Glutamatergic neuron (in vitro differentiated cells): ENCODE results near the gene TFAP2C. TPM values are rescaled to one million over a fixed set of nuclear protein-coding genes. Genes with fewer than 3 reads are reported as not detected.
"Not testable (repeated sequence)": the region's sequence is repeated elsewhere in the genome, so short reads cannot be mapped to it uniquely, and the experiment has no call there.

ENCODE experiments used
- DNase-seq: peaks from one replicate; pipeline ENCODE4 v3.0.0; 2022
- H3K27ac Mint-ChIP-seq: one replicate; pipeline ENCODE4 v1.8.0; 2020; ENCODE audit warnings: mild to moderate bottlenecking, mixed read lengths, inconsistent platforms; ENCODE audit not compliant: unreplicated experiment
- H3K27me3 Mint-ChIP-seq: one replicate; pipeline ENCODE4 v1.8.0; 2020; ENCODE audit warnings: mild to moderate bottlenecking, moderate library complexity, mixed read lengths, inconsistent platforms; ENCODE audit not compliant: unreplicated experiment
- H3K36me3 Mint-ChIP-seq: one replicate; pipeline ENCODE4 v1.8.0; 2020; ENCODE audit warnings: mild to moderate bottlenecking, mixed read lengths, inconsistent platforms; ENCODE audit not compliant: unreplicated experiment
- H3K4me1 Mint-ChIP-seq: one replicate; pipeline ENCODE4 v1.8.0; 2020; ENCODE audit warnings: mild to moderate bottlenecking, low read depth, mixed read lengths, inconsistent platforms; ENCODE audit not compliant: unreplicated experiment
- H3K4me3 Mint-ChIP-seq: one replicate; pipeline ENCODE4 v1.8.0; 2020; ENCODE audit warnings: mild to moderate bottlenecking, mixed read lengths, inconsistent platforms; ENCODE audit not compliant: unreplicated experiment
- H3K9me3 Mint-ChIP-seq: one replicate; pipeline ENCODE4 v1.8.0; 2020; ENCODE audit warnings: mild to moderate bottlenecking, moderate library complexity, mixed read lengths, inconsistent platforms; ENCODE audit not compliant: unreplicated experiment
- CTCF ChIP-seq: fragments of 200-600 bp; sonication (generic); IDR thresholded peaks from one replicate; pipeline ENCODE4 v1.5.0; 2021; ENCODE audit not compliant: partially characterized antibody, unreplicated experiment
- total RNA-seq: library from RNA; stranded (reverse); fragmentation: NEBNext Ultra II Directional; extraction: Animal tissue kit (Norgen Biotek cat#: 25700); gene quantifications from one replicate; pipeline ENCODE4 v1.2.1, GENCODE V29; 2021; ENCODE audit not compliant: unreplicated experiment

TFAP2C gene
- total RNA-seq, 1 donor from 2014 or later = 35.3 TPM

- Mint-ChIP-seq H3K9me3 (peaks cover 1% of the 10 kb centered on the region), H3K27me3 (no peaks in the 10 kb centered on the region), H3K36me3 (no peaks in the 10 kb centered on the region), H3K27ac (no peak overlapping the region), H3K4me1 (peaks cover 3% of the 10 kb centered on the region), H3K4me3 (no peak overlapping the region)
- no peak for TF ChIP-seq CTCF
- DNase-seq = no peak
Observed at GRCh38 chr20:56614196-56614595, 14.9 kb upstream of the TFAP2C start.

- no peak for TF ChIP-seq CTCF
- H3K27me3 Mint-ChIP-seq = no peaks in the 10 kb centered on the region
- no peaks in the 10 kb centered on the region for H3K36me3 Mint-ChIP-seq
- H3K27ac Mint-ChIP-seq = no peak overlapping the region
- peaks cover 3% of the 10 kb centered on the region for H3K4me1 Mint-ChIP-seq
- no peak for DNase-seq
- no peak overlapping the region for H3K4me3 Mint-ChIP-seq
- H3K9me3 Mint-ChIP-seq = peaks cover 1% of the 10 kb centered on the region
Observed at GRCh38 chr20:56616716-56617115, 12.4 kb upstream of the TFAP2C start.

- Mint-ChIP-seq H3K9me3 (peaks cover 1% of the 10 kb centered on the region), H3K27me3 (no peaks in the 10 kb centered on the region), H3K4me3 (no peak overlapping the region), H3K4me1 (peaks cover 3% of the 10 kb centered on the region), H3K36me3 (no peaks in the 10 kb centered on the region), H3K27ac (no peak overlapping the region)
- no peak for TF ChIP-seq CTCF
- no peak for DNase-seq
Observed at GRCh38 chr20:56617489-56617888, 11.6 kb upstream of the TFAP2C start.

- no peak overlapping the region for H3K4me3 Mint-ChIP-seq
- no peak overlapping the region for H3K27ac Mint-ChIP-seq
- peaks cover 4% of the 10 kb centered on the region for H3K27me3 Mint-ChIP-seq
- H3K9me3 Mint-ChIP-seq = peaks cover 1% of the 10 kb centered on the region
- H3K4me1 Mint-ChIP-seq = peaks cover 5% of the 10 kb centered on the region
- no peak for TF ChIP-seq CTCF
- no peaks in the 10 kb centered on the region for H3K36me3 Mint-ChIP-seq
- DNase-seq = no peak
Observed at GRCh38 chr20:56621730-56622129, 7.4 kb upstream of the TFAP2C start.

- H3K9me3 Mint-ChIP-seq, H3K4me3 Mint-ChIP-seq: not testable (repeated sequence)
Observed at GRCh38 chr20:56623930-56624329, 5.2 kb upstream of the TFAP2C start.

More at GRCh38 chr20:56623930-56624329, 5.2 kb upstream of the TFAP2C start:
- not testable (repeated sequence) for H3K27ac Mint-ChIP-seq, DNase-seq, H3K36me3 Mint-ChIP-seq, H3K4me1 Mint-ChIP-seq
- peaks cover 12% of the 10 kb centered on the region for H3K27me3 Mint-ChIP-seq
